Measurements from ENCODE around the gene IMMP2L.

DNA sequence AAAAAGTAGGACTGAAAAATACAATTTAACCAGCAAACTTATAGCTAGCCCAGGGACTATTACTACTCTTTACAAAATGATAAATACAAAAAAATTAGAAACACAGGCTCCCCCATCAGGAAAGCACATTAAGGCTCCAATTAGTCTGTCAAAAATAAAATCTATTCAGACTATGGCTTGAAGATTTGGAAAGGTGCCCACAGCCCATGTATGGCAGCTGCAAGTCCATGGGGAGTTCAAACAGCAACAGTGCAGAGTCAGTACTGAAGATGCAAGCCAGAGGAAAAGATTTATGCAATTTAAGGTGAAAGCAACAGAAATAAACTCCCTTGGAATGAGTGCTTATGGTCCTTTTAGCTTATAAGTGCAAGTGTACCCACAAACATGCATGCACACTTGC is 29.7 kb downstream of the IMMP2L start:
- TF ChIP-seq CTCF (IDR thresholded peaks at IDR 0.05) (no peak), SIN3A (IDR thresholded peaks at IDR 0.05; ENCODE audit: borderline replicate concordance, insufficient read depth, low read depth, low read length) (no peak), POLR2AphosphoS5 (IDR thresholded peaks at IDR 0.05; ENCODE audit: low read depth, low read length) (no peak), TCF7L2 (IDR thresholded peaks at IDR 0.05; ENCODE audit: low read depth, low read length) (no peak)
- TF ChIP-seq, protein P1, sequence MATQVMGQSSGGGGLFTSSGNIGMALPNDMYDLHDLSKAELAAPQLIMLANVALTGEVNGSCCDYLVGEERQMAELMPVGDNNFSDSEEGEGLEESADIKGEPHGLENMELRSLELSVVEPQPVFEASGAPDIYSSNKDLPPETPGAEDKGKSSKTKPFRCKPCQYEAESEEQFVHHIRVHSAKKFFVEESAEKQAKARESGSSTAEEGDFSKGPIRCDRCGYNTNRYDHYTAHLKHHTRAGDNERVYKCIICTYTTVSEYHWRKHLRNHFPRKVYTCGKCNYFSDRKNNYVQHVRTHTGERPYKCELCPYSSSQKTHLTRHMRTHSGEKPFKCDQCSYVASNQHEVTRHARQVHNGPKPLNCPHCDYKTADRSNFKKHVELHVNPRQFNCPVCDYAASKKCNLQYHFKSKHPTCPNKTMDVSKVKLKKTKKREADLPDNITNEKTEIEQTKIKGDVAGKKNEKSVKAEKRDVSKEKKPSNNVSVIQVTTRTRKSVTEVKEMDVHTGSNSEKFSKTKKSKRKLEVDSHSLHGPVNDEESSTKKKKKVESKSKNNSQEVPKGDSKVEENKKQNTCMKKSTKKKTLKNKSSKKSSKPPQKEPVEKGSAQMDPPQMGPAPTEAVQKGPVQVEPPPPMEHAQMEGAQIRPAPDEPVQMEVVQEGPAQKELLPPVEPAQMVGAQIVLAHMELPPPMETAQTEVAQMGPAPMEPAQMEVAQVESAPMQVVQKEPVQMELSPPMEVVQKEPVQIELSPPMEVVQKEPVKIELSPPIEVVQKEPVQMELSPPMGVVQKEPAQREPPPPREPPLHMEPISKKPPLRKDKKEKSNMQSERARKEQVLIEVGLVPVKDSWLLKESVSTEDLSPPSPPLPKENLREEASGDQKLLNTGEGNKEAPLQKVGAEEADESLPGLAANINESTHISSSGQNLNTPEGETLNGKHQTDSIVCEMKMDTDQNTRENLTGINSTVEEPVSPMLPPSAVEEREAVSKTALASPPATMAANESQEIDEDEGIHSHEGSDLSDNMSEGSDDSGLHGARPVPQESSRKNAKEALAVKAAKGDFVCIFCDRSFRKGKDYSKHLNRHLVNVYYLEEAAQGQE (IDR thresholded peaks at IDR 0.05; ENCODE audit: insufficient read depth in 1 of 2, low read depth in 2 of 2, low read length in 1 of 2) = no peak
